ENCODE data around the gene IFNK.

DNA sequence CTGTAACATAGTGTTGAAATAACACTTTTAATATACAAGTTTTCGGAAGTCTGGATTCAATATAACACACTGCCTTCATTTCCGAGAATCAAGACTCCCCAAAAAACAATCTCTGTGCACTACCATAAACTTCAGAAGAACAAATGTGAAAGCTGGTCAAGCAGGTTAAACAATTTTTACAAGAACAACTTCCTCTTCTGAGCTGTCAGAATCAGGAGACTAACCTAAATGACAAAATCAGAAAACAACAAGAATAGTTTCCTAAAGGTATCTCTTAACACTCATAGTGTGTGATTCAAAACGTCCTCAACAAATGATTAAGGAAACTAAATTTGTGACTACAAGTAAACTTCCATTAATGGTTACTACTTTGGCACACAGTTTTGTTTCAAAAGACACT, 37.6 kb downstream of the IFNK start:
- no peak for TF ChIP-seq EZH2 (IDR thresholded peaks at IDR 0.05; ENCODE audit: low read length, missing control alignments)
- TF ChIP-seq, protein P1, sequence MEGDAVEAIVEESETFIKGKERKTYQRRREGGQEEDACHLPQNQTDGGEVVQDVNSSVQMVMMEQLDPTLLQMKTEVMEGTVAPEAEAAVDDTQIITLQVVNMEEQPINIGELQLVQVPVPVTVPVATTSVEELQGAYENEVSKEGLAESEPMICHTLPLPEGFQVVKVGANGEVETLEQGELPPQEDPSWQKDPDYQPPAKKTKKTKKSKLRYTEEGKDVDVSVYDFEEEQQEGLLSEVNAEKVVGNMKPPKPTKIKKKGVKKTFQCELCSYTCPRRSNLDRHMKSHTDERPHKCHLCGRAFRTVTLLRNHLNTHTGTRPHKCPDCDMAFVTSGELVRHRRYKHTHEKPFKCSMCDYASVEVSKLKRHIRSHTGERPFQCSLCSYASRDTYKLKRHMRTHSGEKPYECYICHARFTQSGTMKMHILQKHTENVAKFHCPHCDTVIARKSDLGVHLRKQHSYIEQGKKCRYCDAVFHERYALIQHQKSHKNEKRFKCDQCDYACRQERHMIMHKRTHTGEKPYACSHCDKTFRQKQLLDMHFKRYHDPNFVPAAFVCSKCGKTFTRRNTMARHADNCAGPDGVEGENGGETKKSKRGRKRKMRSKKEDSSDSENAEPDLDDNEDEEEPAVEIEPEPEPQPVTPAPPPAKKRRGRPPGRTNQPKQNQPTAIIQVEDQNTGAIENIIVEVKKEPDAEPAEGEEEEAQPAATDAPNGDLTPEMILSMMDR (conservative IDR thresholded peaks at IDR 0.05 in 1 of 2, IDR thresholded peaks at IDR 0.05 in 1 of 2; ENCODE audit: low read depth in 1 of 2, low read length in 2 of 2), result no peak
